GM12891 (cell line): ENCODE results near the gene BRIP1.
"Not testable (repeated sequence)": the region's sequence is repeated elsewhere in the genome, so short reads cannot be mapped to it uniquely, and the experiment has no call there.

Source experiments
- PAX5 ChIP-seq: IDR thresholded peaks from 2 replicates; pipeline ENCODE4 v1.6.1; 2011; ENCODE audit warnings: low read length, moderate library complexity, mild to moderate bottlenecking; ENCODE audit not compliant: insufficient read depth, severe bottlenecking
- POLR2A ChIP-seq: IDR thresholded peaks from 2 replicates; pipeline ENCODE4 v1.6.1; 2011; ENCODE audit warnings: low read depth, low read length, control low read depth
- POLR2AphosphoS5 ChIP-seq: IDR thresholded peaks from 2 replicates; pipeline ENCODE4 v1.6.1; 2011; ENCODE audit warnings: low read depth, low read length, control low read depth
- TAF1 ChIP-seq: IDR thresholded peaks from 2 replicates; pipeline ENCODE4 v1.6.1; 2011; ENCODE audit warnings: low read depth, low read length, control low read depth

DNA sequence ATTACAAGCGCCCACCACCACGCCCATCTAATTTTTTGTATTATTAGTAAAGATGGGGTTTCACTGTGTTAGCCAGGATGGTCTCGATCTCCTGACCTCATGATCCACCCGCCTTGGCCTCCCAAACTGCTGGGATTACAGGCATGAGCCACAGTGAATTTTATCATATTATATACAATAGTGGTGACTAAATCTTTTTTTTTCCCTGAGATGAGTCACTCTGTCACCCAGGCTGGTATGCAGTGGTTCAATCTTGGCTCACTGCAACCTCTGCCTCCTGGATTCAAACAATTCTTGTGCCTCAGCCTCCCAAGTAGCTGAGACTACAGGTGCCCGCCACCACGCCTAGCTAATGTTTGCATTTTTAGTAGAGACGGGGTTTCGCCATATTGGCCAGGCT, 22.5 kb upstream of the BRIP1 start:
- TF ChIP-seq POLR2A, POLR2AphosphoS5, TAF1, PAX5: not testable (repeated sequence)
